ENCODE results near the gene STRAP.
"Not testable (repeated sequence)": the region's sequence is repeated elsewhere in the genome, so short reads cannot be mapped to it uniquely, and the experiment has no call there.

The STRAP gene

DNA sequence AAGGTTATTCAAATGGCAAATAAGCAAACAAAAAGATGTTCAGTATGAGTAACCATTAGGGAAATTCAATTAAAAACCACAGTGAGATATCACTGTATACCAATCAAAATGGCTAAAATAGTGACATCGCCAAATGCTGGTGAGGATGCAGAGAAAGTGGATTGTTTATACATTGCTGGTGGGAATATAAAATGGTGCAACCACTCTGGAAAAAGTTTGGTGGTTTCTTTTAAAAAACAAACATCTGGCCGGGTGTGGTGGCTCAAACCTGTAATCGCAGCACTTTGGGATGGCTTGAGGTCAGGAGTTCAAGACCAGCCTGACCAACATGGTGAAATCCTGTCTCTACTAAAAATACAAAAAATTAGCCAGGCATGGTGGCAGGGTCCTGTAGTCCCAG is 14.0 kb upstream of the STRAP start:
- DNase-seq (ENCODE audit: low read depth, low spot score), result no peak

DNA sequence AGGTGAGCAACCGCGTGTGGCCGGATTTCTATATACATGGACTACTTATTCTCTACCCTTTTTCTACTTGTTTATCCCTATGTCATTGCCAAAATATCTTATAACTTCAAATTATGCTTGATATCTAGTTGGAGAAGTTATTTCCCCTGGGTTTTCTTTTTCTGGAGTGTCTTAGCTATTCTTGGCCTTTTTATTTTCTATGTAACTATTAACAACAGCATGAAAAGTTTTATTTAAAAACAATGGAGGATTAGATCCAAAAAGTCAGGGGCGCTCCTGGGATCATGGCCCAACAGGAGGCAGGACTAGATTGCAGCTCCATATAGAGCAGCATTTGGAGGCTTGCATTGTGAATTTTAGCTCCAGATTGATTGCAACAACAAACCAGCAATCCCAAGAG is 8.6 kb upstream of the STRAP start:
- no peak for DNase-seq (ENCODE audit: low read depth, low spot score)

DNA sequence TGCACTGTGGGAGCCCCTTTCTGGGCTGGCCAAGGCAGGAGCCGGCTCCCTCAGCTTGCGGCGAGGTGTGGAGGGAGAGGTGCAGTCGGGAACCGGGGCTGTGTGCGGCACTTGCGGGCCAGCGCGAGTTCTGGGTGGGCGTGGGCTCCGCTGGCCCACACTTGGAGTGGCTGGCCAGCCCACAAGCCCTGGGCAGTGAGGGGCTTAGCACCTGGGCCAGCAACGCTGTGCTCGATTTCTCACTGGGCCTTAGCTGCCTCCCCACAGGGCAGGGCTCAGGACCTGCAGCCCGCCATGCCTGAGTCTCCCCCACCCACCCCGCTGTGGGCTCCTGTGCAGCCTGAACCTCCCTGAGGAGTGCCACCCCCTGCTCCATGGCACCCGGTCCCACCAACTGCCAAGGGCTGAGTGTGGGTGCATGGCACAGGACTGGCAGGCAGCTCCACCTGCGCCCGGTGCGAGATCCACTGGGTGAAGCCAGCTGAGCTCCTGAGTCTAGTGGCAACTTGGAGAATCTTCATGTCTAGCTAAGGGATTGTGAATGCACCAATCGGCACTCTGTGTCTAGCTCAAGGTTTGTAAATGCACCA is 7.5 kb upstream of the STRAP start:
- not testable (repeated sequence) for DNase-seq (ENCODE audit: low read depth, low spot score)

DNA sequence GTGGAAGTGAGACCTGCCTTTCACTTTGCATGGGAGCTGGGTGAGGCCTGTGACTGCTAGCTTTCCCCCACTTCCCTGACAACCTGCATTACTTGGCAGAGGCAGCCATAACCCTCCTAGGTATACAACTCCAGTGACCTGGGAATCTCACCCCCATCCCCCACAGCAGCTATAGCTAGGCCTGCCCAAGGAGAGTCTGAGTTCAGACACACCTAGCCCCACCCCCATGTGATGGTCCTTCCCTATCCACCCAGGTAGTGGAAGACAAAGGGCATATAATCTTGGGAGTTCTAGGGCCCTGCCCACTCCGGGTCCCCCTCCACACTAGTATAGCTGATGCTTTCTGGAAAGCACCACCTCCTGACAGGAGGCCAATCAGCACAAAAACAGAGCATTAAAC is 6.3 kb upstream of the STRAP start:
- no peak for DNase-seq (ENCODE audit: low read depth, low spot score)

DNA sequence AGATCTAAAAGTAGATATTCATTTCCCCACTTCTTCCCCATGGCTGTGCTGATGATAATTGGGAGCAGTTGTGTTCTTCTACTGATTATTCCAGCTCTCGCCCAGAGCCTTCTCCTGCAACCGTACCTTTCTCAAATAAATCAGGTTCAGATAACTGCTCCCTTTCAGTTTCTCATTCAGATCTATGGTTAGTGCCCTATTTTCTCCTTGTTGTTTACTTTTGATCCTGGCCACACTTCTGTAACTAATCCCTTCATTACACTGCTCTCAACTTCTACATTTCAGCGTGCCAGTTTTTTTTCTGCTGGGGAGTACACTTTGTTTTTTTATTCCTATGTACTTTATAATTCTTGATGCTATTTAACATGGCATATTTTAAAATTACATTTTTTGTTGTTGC is 2.8 kb upstream of the STRAP start:
- no peak for DNase-seq (ENCODE audit: low read depth, low spot score)

DNA sequence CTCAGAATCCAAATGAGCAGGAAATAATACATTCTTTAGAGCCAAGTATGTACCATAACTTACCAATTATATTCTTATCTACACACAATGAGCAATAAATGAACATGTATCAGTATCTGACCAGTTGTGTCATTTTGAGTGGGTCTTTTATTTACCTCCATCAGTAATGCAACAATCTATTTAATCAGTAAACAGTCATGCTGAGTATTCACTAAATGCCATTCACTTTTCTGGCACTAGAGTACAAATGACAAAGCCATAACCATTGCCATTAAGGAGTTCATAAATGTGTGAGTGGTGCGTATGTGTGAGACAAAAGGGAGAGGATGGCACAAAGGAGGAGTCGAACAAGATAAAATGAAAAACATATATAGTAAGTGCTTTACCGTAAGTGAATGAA is 1.5 kb upstream of the STRAP start:
- DNase-seq (ENCODE audit: low read depth, low spot score), result no peak

DNA sequence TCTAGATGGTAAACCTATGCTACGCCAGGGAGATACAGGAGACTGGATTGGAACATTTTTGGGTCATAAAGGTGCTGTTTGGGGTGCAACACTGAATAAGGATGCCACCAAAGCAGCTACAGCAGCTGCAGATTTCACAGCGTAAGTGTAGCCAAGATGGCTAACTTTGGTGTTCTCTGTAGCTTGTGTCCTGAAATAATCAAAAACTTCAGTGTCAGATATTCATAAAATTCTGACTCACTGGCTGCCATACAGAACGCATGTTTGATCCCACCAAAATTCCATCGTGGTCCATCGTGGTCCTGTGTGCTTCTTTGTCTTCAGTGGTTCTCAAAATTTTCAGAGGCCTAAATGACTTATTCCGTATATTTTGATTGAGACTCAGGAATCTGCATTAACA is 1.3 kb downstream of the STRAP start:
- DNase-seq (ENCODE audit: low read depth, low spot score), result no peak

DNA sequence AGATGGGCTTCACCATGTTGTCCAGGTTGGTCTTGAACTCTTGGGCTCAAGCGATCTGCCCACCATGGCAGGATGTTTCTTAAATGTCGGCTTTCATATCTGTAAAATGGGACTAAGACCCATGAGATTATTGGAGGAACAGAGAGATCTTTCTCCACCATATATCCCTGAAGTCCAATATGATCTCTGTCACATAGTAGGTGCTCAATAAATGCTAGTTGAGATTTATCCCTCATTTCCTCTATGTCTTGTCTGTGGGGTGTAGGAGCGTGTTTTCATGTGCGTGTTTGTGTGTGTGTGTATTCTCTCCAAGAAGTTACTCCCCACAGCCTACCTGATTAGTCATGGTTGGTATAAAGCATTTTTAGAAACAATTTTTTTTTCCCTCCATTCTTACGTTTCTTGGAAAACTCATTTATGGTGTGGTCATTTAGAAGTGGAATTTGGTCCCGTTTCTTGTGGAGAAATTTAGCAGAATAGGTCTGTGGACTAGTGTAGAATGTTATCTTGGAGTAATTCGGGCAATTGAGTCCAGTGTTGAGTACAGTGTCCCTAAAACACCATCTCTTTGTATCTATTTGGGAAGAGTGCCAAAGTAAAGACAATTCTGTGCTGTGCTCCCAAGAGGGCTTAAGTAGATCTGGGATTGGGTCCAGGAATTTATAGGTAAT is 4.3 kb downstream of the STRAP start:
- DNase-seq (ENCODE audit: low read depth, low spot score), result no peak

DNA sequence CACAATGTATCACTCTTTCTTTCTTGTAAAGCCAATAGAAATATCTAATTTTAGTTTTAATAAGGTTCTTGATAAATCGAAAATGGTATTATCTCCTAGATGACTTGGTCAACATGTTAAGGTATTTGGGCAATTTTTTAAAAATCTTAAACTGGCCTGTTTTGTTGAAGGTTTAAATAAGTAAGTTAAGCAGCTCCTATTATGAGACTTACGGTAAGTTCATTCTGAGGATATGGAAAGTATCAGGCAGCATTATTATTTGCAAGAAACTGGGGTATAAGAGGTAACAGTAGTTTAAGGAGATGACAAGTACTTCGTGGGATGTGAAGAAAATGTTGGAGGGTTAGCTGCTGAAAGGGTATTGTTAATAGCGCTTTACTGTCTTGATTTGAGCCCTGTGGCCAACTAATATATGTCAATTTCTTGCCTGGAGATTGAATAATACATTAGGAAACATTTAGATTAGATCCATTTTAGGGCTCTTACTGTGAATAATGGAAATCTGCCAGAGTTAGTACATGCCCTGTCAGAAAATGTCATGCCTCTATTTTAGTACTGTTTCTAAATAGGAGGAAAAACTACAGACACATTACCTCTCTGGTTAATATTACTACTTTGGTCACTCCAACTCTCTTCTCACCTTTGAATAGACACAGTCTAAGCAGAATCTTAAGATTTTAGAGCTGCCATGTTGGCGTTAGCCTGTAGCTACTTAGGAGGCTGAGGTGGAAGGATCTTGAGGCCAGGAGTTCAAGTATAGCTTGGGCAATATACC is 5.0 kb downstream of the STRAP start:
- no peak for DNase-seq (ENCODE audit: low read depth, low spot score)

DNA sequence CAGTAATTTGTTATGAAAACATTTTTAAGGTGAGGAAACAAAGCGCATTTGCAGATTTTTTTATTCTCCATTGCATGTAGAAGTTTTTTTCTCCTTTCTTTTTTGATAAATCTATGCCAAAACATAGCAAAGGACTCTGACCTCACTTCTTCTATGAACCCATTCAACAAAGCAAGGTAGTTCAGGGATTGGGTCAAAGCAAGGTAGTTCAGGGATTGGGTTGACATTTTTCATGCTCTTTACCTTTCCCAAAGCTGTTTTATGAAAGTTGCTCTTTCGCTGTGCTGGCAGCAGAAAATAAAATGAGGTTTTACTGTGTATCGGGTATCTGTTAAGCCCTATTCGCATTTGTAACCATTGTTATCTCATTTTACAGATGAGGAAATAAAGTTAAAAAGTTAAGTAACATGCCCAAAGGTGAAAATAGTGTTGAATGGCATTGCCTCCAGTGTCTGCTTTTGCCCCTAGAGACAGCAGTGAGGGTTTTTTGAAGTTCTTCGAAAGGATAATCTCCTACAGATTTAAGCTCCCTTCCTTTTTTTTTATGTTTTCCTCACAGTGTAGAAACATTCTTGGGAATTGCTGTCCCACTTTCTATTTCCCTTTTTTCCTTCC is 10.6 kb downstream of the STRAP start:
- no peak for DNase-seq (ENCODE audit: low read depth, low spot score)

DNA sequence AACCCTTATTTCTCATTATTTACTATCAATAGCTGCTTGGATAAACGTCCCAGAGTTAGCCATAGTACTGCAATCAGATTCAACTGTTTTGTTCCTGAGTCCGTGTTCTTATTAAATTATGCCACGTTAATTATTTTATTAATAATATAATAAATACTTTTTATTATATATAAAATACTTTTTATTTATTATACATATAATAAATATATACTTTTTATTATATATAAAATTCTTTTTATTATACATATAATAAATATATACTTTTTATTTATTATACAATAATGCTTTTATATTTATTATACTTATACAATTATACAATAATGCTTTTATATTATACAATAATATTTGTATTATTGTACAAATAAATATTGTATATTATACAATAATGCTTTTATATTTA is 11.1 kb downstream of the STRAP start:
- no peak for DNase-seq (ENCODE audit: low read depth, low spot score)

DNA sequence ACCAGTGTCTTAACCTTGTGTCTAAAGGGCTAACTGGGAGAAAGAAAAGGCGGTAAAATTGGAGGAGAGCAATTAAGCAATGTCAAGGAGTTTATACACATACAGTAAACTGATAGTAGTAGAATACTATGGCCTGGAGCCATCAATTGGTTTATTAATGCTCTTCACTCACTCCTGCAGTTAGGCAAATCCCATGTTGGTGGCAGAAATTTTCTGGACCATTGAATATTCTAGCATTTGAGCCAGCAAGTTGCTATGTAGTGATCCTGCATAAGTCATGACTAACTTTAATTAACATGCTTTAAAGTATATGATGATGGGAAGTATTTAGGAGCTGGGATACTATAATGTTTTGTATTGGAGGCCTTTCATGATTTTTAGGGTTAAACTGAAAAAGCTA is 14.7 kb downstream of the STRAP start:
- DNase-seq (ENCODE audit: low read depth, low spot score), result no peak

DNA sequence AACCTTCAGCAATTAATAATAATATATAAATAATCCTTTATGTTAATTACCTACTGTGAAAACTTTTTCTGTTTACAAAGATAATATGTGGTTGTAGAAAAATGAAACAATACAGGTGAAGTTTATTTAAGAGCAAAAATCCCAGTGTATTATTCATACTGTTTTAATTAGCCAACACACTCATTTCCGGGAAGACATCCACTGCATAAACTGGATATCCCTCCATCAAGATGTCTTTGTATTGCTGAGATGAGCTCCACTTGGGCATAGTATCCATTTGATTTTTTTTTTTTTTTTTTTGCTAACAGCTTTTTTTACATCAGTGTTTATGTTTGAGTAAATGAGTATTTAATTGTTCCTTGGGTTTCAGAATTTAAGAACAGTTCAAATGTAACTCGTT is 15.2 kb downstream of the STRAP start:
- DNase-seq (ENCODE audit: low read depth, low spot score), result no peak

DNA sequence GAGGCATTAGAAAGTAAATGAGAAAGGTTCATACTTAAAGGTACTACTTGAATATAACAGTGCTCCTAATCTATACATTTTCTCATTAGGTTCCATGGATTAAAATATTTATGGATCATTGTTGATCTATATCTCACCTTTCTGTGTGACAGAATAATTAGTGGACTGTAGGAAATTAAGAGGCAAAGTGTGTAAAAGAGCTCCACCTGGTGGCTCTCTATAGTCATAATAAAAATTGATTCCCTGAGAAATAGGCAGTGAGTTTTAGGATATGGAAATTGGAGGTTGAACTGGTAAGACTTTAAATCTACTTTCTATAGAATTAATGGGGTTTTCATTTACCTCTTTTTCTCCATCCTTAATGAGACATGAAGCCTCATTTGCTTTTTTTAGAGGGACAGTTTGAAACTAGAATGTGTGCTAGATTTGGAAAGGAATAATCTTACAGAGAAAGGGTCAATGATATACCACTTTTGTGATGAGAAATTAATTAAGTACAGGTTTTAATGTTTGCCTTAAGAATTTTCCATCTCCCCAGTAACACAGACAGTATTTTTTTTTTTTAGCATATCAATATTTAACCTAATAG is 17.2 kb downstream of the STRAP start:
- DNase-seq (ENCODE audit: low read depth, low spot score), result no peak

DNA sequence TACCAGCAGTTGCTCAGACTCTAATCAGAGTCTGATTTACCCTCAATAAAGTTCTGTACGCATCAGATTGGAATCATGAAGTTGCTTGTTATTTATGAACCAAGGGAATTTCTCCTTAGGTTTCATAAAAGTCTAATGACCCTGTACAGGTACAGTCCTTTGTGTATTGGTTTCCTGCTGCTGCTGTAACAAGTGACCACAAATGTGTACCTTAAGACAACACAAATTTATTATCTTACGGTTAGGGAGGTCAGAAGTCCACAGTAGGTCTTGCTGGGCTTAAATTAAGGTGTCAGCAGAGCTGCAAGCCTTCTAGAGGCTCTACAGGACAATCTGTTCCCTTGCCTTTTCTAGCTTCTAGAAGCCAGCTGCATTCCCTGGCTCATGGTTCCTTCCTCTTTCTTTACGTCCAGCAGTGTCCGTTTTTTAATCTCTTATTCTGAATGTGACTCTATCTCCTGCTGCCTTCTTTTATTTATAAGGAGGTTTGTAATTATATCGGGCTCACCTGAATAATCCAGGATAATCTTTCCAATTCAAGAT is 22.3 kb downstream of the STRAP start:
- no peak for DNase-seq (ENCODE audit: low read depth, low spot score)

DNA sequence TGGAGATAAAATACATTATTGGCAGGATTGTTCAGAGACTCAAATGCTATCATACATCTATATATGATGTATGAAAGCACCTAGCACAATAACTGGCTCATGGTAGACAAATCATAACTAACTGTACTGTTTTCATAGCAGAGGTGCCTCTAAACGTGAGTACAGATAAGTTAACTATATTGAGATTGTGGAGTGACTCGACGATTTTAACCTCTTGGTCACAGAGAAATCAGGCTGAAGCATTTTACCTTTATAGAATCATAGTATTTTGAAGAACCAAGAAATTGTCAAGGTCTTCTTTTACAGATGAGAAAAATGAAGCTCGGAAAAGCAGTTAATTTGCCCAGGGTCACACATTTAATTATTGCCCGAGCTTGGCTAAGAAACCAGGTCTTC is 28.3 kb downstream of the STRAP start:
- no peak for DNase-seq (ENCODE audit: low read depth, low spot score)

DNA sequence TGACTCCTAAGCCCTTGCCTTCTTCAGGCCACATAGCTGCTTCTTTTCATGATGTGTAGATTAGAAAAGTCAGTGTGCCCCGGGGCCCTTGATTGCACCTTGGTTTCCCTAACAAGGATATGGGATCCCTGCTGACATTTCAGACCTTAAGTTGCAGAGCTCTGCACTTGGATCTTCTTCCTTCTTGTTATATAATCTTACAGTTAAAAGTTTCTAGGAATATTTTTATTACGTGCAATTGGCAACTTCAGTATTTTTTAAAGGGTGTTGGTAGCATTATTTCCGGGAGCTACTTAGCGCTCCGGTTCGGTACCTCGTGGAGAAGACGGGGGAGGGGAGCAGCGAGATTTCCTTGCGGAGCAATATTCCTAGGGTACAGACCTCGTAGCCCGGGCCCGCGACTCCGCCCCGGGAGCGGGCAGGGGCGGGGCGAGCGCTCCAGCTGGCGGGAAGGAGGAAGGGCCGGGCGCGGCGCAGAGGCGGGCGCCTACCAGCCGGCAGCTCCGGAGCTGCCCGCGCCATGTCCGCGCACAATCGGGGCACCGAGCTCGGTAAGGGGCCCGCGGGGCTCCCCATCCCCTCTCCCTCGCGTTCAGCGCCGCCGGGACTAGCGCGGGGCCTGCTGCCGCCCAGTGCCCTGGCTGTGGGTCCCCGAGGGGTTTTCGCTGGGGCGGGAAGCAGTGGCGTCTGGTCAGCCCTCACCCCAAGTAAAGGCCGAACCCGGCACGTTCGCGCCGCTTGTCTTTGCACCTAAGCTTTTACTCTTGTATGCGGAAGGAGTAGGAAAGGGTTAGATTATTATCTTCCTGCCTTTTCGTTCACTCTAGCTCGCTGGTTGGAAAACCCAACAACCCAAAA is 28.9 kb downstream of the STRAP start, which contains the start of gene DERA:
DERA (plus strand) TSS at position 469 of the 858 bp plus-strand sequence; CDS start at position 521, 52 bp downstream.
- DNase-seq (ENCODE audit: low read depth, low spot score), result no peak

DNA sequence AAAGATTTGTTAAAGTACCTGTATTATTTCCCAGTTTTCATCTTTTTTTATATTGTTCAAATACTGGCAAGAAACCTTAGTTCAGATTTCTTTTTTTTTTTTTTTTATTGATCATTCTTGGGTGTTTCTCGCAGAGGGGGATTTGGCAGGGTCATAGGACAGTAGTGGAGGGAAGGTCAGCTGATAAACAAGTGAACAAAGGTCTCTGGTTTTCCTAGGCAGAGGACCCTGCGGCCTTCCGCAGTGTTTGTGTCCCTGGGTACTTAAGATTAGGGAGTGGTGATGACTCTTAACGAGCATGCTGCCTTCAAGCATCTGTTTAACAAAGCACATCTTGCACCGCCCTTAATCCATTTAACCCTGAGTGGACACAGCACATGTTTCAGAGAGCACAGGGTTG is 29.7 kb downstream of the STRAP start:
- not testable (repeated sequence) for DNase-seq (ENCODE audit: low read depth, low spot score)

DNA sequence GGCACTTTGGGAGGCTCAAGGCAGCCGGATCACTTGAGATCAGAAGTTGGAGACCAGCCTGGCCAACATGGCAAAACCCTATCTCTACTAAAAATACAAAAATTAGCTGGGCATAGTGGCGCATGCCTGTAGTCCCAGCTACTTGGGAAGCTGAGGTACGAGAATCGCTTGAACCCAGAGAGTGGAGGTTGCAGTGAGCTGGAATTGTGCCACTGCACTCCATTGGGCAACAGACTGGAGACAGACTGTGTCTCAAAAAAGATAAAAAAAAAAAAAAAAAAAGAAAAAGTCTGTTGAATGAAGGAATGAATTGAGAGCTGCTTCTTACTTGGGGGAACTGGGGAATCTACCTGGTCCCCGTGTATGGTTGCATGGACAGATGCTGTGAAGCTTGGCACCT is 31.9 kb downstream of the STRAP start:
- DNase-seq (ENCODE audit: low read depth, low spot score), result not testable (repeated sequence)

DNA sequence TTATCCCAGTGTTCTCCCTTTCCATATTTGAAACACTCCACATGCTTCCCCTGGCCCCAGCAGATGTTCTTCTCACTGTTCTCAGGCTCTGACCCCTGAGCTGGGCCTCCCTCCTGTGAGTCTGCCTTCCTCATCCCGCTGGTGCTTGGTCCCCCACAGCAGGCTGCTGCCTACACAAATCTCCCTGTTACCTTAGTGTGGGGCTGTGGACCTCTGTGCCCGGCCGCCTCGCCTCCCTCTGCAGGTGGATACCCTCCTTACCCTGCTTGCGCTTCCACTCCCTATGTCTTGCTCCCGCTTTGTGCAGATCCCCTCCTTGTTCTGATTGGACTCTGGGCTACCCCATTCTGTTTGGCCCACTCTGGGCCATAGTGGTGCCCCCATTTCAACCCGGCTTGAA is 35.9 kb downstream of the STRAP start:
- DNase-seq (ENCODE audit: low read depth, low spot score), result no peak

DNA sequence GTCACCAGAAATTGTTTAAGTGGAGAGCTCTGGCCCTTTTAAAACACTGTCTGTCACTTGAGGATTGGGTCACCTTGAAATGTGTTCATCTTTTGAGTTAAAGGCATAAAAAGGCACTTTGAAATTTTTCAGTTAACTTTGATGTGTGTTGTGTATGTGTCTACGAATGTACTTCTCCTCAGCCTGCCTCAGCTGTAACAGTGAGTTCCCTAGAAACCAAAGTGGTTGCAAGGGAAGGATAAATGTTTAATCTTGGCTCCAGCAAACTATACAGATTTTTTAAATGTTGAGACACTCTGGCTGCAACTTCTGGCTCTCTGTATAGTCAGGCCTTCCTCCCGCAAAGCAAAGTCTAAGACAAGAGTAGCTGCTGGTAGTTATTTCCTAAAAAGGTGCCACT is 37.2 kb downstream of the STRAP start:
- DNase-seq (ENCODE audit: low read depth, low spot score), result no peak

Measured in brain pericyte (primary cell).